Colonic mucosa (tissue), 4 donors: ENCODE data around the gene SLC9A9. TPM values are rescaled to one million over a fixed set of nuclear protein-coding genes. Genes with fewer than 3 reads are reported as not detected.

ENCODE experiments used
- DNase-seq: peaks from one replicate; pipeline ENCODE4 v3.0.0-alpha.2; 2020
- H3K27ac ChIP-seq: fragments of 200-600 bp; one replicate; pipeline ENCODE4 v1.8.0; 2021
- H3K27me3 ChIP-seq: fragments of 200-600 bp; one replicate; pipeline ENCODE4 v1.8.0; 2021
- H3K36me3 ChIP-seq: fragments of 200-600 bp; one replicate; pipeline ENCODE4 v1.8.0; 2021
- H3K4me1 ChIP-seq: fragments of 200-600 bp; one replicate; pipeline ENCODE4 v1.8.0; 2021; ENCODE audit warnings: mild to moderate bottlenecking
- H3K4me3 ChIP-seq: fragments of 200-600 bp; one replicate; pipeline ENCODE4 v1.8.0; 2021
- H3K9ac ChIP-seq, 2 donors: one replicate each; pipeline ENCODE4 v1.7.0; 2013; ENCODE audit warnings: control low read depth in 2 of 2, low read depth in 2 of 2, low read length in 2 of 2
- H3K9me3 ChIP-seq: fragments of 200-600 bp; one replicate; pipeline ENCODE4 v1.8.0; 2021
- intact Hi-C: fragments of 100-400 bp; cut with DNase I; formaldehyde crosslinking; loops from one replicate; pipeline ENCODE4 v1.14.1; 2022
- total RNA-seq, 2 donors: library from RNA; stranded (reverse); fragmentation: NEBNext Ultra II Directional in 1 of 2; extraction: Animal tissue kit (Norgen Biotek cat#: 25700) in 1 of 2; gene quantifications; one replicate each; pipeline ENCODE4 v1.2.1, GENCODE V29; 2021
- TF ChIP-seq, protein P1 (sequence below): fragments of 200-600 bp; IDR thresholded peaks from one replicate; pipeline ENCODE4 v1.8.0; 2022; ENCODE audit warnings: antibody characterized with exemption, mild to moderate bottlenecking
- donor health status: healthy.
- donor health status: DM: no; HTN: no; CAD: no.
- donor health status: DM: no; HTN: no; CAD: no.

The SLC9A9 gene
- total RNA-seq, 2 donors from 2014 or later = 2.5 to 6.5 TPM

DNA sequence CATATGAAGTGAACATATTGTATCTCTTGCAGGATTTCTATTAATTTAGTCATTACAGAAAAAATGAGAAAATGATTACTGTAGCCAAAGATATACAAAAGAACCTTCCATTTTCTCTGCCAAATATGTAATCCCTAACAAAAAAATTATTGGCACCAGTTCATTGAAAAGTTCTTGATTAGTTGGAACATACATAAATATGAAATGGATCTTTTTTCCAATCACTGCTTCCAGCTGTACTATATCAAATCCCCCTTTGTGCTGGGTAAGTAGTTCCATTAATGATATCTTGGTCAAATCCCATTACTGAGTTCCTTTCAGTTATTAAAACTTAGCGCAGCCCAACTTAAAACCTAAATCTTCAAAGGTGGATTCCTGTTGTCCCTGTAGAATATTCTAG, 263.8 kb downstream of the SLC9A9 start:
- no peak for DNase-seq
- Histone ChIP-seq H3K4me1 (no peaks in the 10 kb centered on the region), H3K9ac (no peak overlapping the region), H3K36me3 (no peaks in the 10 kb centered on the region), H3K4me3 (no peak overlapping the region), H3K27ac (no peak overlapping the region), H3K27me3 (no peaks in the 10 kb centered on the region), H3K9me3 (no peaks in the 10 kb centered on the region)
- intact Hi-C loops = no loop called here
- TF ChIP-seq, protein P1, sequence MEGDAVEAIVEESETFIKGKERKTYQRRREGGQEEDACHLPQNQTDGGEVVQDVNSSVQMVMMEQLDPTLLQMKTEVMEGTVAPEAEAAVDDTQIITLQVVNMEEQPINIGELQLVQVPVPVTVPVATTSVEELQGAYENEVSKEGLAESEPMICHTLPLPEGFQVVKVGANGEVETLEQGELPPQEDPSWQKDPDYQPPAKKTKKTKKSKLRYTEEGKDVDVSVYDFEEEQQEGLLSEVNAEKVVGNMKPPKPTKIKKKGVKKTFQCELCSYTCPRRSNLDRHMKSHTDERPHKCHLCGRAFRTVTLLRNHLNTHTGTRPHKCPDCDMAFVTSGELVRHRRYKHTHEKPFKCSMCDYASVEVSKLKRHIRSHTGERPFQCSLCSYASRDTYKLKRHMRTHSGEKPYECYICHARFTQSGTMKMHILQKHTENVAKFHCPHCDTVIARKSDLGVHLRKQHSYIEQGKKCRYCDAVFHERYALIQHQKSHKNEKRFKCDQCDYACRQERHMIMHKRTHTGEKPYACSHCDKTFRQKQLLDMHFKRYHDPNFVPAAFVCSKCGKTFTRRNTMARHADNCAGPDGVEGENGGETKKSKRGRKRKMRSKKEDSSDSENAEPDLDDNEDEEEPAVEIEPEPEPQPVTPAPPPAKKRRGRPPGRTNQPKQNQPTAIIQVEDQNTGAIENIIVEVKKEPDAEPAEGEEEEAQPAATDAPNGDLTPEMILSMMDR = no peak

DNA sequence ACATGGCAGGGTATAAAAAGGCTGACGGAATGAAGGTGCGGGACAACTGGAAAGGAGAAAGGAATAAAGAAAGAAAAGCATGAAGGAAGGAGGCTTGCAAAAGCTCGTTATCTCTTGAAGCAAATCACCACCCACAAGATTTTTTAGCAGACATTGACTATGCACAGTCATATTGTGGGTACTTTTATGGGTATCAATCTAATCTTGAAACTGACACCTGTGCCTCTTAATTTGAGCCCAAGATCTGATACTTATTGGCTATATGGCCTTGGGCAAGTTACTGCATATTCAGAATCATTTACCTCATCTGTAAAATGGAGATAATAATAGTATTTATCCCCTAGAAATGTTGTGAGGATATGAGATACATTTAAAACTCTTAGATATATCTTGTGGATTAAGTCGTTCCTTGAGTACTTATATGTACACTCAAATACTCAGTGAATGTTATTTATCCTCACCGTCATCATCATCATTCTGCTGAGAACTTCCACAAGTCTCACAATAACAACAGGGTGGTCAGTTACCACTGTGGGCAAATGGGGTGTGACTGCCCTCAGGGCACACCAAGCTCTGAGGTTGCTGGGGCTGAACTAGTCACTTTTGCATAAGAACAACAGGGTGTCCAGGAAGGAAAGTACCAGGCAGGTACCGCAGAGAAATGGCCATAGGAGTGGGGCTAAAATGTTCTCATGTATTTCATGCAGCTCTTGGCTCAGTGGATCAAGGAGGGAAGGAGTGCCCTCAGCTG, 266.1 kb downstream of the SLC9A9 start:
- Histone ChIP-seq H3K9me3 (no peaks in the 10 kb centered on the region), H3K27ac (no peak overlapping the region), H3K27me3 (no peaks in the 10 kb centered on the region), H3K4me3 (no peak overlapping the region), H3K4me1 (no peaks in the 10 kb centered on the region), H3K36me3 (no peaks in the 10 kb centered on the region), H3K9ac (no peak overlapping the region)
- TF ChIP-seq, protein P1 = no peak
- DNase-seq = no peak
- intact Hi-C loops = no loop called here

DNA sequence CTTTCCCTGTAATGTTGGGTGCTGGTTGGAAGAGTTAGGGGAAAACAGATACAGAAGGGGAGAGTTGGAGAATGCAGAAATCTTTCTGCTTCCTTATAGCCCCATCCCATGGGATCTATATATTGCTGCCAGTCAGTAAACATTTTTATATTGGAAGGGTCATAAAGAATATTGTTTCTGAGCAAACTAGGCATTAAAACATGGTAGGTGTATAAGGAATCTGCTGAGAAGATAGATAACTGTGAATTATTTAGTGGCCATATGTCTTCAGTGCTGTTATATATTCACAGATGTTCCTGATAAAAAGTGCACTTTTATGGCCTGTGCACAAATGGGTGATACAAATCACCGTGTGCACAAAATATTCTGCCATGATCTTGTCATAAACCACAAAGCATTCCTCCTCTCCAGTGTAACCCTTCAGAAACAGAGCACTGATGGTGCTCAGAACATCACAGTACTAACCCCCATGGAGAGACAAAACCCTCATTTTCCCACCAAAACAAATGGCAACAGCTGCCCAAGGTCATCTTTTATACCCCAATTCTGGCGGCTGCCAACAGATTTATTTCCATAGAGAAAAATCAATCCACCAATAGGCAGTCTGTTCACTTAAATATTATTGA, 269.3 kb downstream of the SLC9A9 start:
- intact Hi-C loops = no loop called here
- H3K4me3 ChIP-seq = no peak overlapping the region
- TF ChIP-seq, protein P1 = no peak

DNA sequence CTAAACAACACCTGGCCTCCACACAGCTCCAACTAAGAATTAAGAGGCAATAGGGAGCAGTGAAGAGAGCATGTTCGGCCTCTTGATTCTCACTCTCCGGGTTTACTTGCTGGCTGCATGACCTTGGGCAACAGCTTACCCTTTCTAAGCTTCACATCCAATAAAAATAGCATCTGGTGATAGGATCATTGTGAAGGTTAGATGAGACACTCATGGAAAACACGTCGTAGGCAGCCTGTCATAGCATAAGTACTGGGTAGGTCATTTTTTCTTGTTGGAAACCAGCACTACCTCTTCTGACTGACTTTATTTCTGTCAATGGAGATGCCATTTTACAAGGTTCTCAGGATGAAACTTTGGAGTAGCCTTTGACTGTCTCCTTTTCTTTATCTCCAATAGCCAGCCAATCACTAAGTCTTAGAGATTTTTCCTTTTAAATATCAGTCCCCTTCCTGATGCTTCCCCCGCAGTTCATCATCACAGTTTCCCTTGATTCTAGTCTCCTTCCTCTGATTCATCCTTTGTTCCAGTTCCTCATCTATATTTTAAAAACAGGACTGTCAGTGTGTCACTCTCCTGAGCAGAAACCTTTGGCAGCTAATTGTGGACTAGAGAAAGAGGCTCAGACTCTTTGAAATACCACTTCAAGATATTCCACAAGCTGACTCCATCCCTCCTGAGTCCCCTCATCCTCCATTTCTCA, 271.5 kb downstream of the SLC9A9 start:
- Histone ChIP-seq H3K9me3 (no peaks in the 10 kb centered on the region), H3K27me3 (no peaks in the 10 kb centered on the region), H3K9ac (no peak overlapping the region), H3K4me1 (no peaks in the 10 kb centered on the region), H3K27ac (no peak overlapping the region), H3K36me3 (no peaks in the 10 kb centered on the region), H3K4me3 (no peak overlapping the region)
- no peak for DNase-seq
- TF ChIP-seq, protein P1 = no peak
- intact Hi-C loops = no loop called here

More for the DNA sequence above, 269.3 kb downstream of the SLC9A9 start:
- no peaks in the 10 kb centered on the region for H3K36me3 ChIP-seq
- no peak overlapping the region for H3K27ac ChIP-seq
- DNase-seq = no peak
- no peaks in the 10 kb centered on the region for H3K4me1 ChIP-seq
- H3K9me3 ChIP-seq = no peaks in the 10 kb centered on the region
- H3K27me3 ChIP-seq = no peaks in the 10 kb centered on the region
- no peak overlapping the region for H3K9ac ChIP-seq

DNA sequence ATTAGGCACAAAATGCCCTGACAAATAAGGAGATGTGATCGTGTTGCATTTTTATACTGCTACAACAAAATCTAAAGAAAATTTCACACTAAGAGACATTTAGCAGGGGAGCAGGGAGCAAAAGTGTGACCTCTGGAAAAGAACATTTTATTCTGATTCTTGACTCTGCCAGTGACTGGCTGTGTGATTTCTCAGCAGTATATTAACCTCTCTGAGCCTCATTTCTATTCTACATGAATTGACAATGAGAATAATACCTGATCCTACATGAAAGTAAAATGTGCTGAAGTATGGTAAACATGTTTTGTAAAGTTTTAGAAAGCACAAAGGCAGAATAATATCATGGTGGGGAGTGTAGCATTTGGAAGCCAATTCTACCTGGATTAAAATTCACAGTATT, 273.3 kb downstream of the SLC9A9 start:
- no peak overlapping the region for H3K27ac ChIP-seq
- intact Hi-C loops = no loop called here
- H3K9me3 ChIP-seq = no peaks in the 10 kb centered on the region
- H3K9ac ChIP-seq = no peak overlapping the region
- no peaks in the 10 kb centered on the region for H3K27me3 ChIP-seq
- H3K4me1 ChIP-seq = no peaks in the 10 kb centered on the region
- TF ChIP-seq, protein P1 = no peak
- H3K36me3 ChIP-seq = no peaks in the 10 kb centered on the region
- no peak overlapping the region for H3K4me3 ChIP-seq
- no peak for DNase-seq
